ENCODE measurements around the gene CCDC69.

Gene CCDC69

GRCh38 chr5:151214614-151215545 lies 9.0 kb downstream of the CCDC69 start:
- Histone ChIP-seq H4K8ac (ENCODE audit: low read length) (peak overlapping the region; percentile 88), H3K4me1 (ENCODE audit: control insufficient read depth, insufficient read depth, low read depth, low read length) (peaks cover 6% of the 10 kb centered on the region), H3K4ac (ENCODE audit: low read depth in 1 of 2, low read length in 2 of 2) (peak overlapping the region; percentile 35 to 89), H2BK12ac (ENCODE audit: low read length in 2 of 2) (peak overlapping the region; percentile 43 to 96), H2AFZ (ENCODE audit: low read depth, low read length) (peak overlapping the region; percentile 6), H3K36me3 (ENCODE audit: control insufficient read depth in 1 of 2, insufficient read depth in 2 of 2, low read depth in 1 of 2, low read length in 2 of 2) (no peaks in the 10 kb centered on the region), H3K9ac (ENCODE audit: low read length) (no peak overlapping the region), H3K4me3 (ENCODE audit: insufficient read depth in 1 of 2, low read depth in 1 of 2, low read length in 2 of 2) (no peak overlapping the region), H3K18ac (ENCODE audit: low read depth in 1 of 2, low read length in 2 of 2) (peak overlapping the region; percentile 91 to 94), H2BK120ac (ENCODE audit: low read depth, low read length) (peak overlapping the region; percentile 19), H3K14ac (ENCODE audit: low read length in 2 of 2) (peak overlapping the region in 1 of 2 experiments; percentile 32), H2BK5ac (ENCODE audit: low read depth, low read length, poor library complexity, severe bottlenecking) (no peak overlapping the region), H3K23ac (ENCODE audit: low read length in 2 of 2) (no peak overlapping the region), H3K79me1 (replicated peaks; ENCODE audit: low read length, poor library complexity, severe bottlenecking) (no peaks in the 10 kb centered on the region), H2BK15ac (ENCODE audit: low read depth, poor library complexity, severe bottlenecking) (peak overlapping the region; percentile 26), H3K27me3 (ENCODE audit: control insufficient read depth in 1 of 2, insufficient read depth in 1 of 2, low read length in 2 of 2) (no peaks in the 10 kb centered on the region), H4K91ac (ENCODE audit: low read length) (peak overlapping the region; percentile 86), H3K9me3 (ENCODE audit: control insufficient read depth, low read length) (no peaks in the 10 kb centered on the region), H3K27ac (ENCODE audit: low read length, poor library complexity, severe bottlenecking) (no peak overlapping the region), H3K4me2 (ENCODE audit: low read length, poor library complexity, severe bottlenecking) (no peak overlapping the region), H2AK5ac (ENCODE audit: low read length, severe bottlenecking) (no peak overlapping the region)
- 82% methylated on average over 10 of the region's 10 CpGs for WGBS
- no peak for DNase-seq

GRCh38 chr5:151213803-151214613 lies 9.9 kb downstream of the CCDC69 start:
- Histone ChIP-seq H3K4me2 (ENCODE audit: low read length, poor library complexity, severe bottlenecking) (no peak overlapping the region), H2BK12ac (ENCODE audit: low read length in 2 of 2) (peak overlapping the region; percentile 43 to 96)

GRCh38 chr5:151212406-151212798 lies 11.5 kb downstream of the CCDC69 start:
- no peak for DNase-seq
- no peak overlapping the region for H3K4me2 ChIP-seq (ENCODE audit: low read length, poor library complexity, severe bottlenecking)
- H3K9ac ChIP-seq (ENCODE audit: low read length) = no peak overlapping the region
- H2BK120ac ChIP-seq (ENCODE audit: low read depth, low read length) = no peak overlapping the region
- no peak overlapping the region for H3K14ac ChIP-seq (ENCODE audit: low read length in 2 of 2)
- no peak overlapping the region for H2BK5ac ChIP-seq (ENCODE audit: low read depth, low read length, poor library complexity, severe bottlenecking)
- H3K9me3 ChIP-seq (ENCODE audit: control insufficient read depth, low read length) = no peaks in the 10 kb centered on the region
- no peak overlapping the region for H3K4ac ChIP-seq (ENCODE audit: low read depth in 1 of 2, low read length in 2 of 2)
- H4K8ac ChIP-seq (ENCODE audit: low read length) = no peak overlapping the region
- no peak overlapping the region for H4K91ac ChIP-seq (ENCODE audit: low read length)
- no peak overlapping the region for H2AK5ac ChIP-seq (ENCODE audit: low read length, severe bottlenecking)
- H3K18ac ChIP-seq (ENCODE audit: low read depth in 1 of 2, low read length in 2 of 2) = no peak overlapping the region
- peak overlapping the region in 1 of 2 experiments; percentile 11 for H2BK12ac ChIP-seq (ENCODE audit: low read length in 2 of 2)
- H3K27me3 ChIP-seq (ENCODE audit: control insufficient read depth in 1 of 2, insufficient read depth in 1 of 2, low read length in 2 of 2) = no peaks in the 10 kb centered on the region
- H2AFZ ChIP-seq (ENCODE audit: low read depth, low read length) = no peak overlapping the region
- H2BK15ac ChIP-seq (ENCODE audit: low read depth, poor library complexity, severe bottlenecking) = no peak overlapping the region
- no peak overlapping the region for H3K4me3 ChIP-seq (ENCODE audit: insufficient read depth in 1 of 2, low read depth in 1 of 2, low read length in 2 of 2)
- no peak overlapping the region for H3K27ac ChIP-seq (ENCODE audit: low read length, poor library complexity, severe bottlenecking)
- no peak overlapping the region for H3K23ac ChIP-seq (ENCODE audit: low read length in 2 of 2)
- no peaks in the 10 kb centered on the region for H3K79me1 ChIP-seq (replicated peaks; ENCODE audit: low read length, poor library complexity, severe bottlenecking)
- H3K36me3 ChIP-seq (ENCODE audit: control insufficient read depth in 1 of 2, insufficient read depth in 2 of 2, low read depth in 1 of 2, low read length in 2 of 2) = no peaks in the 10 kb centered on the region
- peaks cover 6% of the 10 kb centered on the region for H3K4me1 ChIP-seq (ENCODE audit: control insufficient read depth, insufficient read depth, low read depth, low read length)
- WGBS = 91% methylated on average over 3 of the region's 3 CpGs

More at GRCh38 chr5:151213803-151214613, 9.9 kb downstream of the CCDC69 start:
- Histone ChIP-seq H3K9me3 (ENCODE audit: control insufficient read depth, low read length) (no peaks in the 10 kb centered on the region), H2BK15ac (ENCODE audit: low read depth, poor library complexity, severe bottlenecking) (no peak overlapping the region), H2BK120ac (ENCODE audit: low read depth, low read length) (peak overlapping the region; percentile 29), H3K18ac (ENCODE audit: low read depth in 1 of 2, low read length in 2 of 2) (peak overlapping the region; percentile 91 to 94), H2AFZ (ENCODE audit: low read depth, low read length) (peak overlapping the region; percentile 72), H4K91ac (ENCODE audit: low read length) (peak overlapping the region; percentile 86), H3K23ac (ENCODE audit: low read length in 2 of 2) (no peak overlapping the region), H3K9ac (ENCODE audit: low read length) (peak overlapping the region; percentile 38), H3K36me3 (ENCODE audit: control insufficient read depth in 1 of 2, insufficient read depth in 2 of 2, low read depth in 1 of 2, low read length in 2 of 2) (no peaks in the 10 kb centered on the region), H4K8ac (ENCODE audit: low read length) (peak overlapping the region; percentile 88), H2BK5ac (ENCODE audit: low read depth, low read length, poor library complexity, severe bottlenecking) (no peak overlapping the region), H3K4me1 (ENCODE audit: control insufficient read depth, insufficient read depth, low read depth, low read length) (peaks cover 6% of the 10 kb centered on the region), H3K79me1 (replicated peaks; ENCODE audit: low read length, poor library complexity, severe bottlenecking) (no peaks in the 10 kb centered on the region), H2AK5ac (ENCODE audit: low read length, severe bottlenecking) (no peak overlapping the region), H3K14ac (ENCODE audit: low read length in 2 of 2) (no peak overlapping the region), H3K27ac (ENCODE audit: low read length, poor library complexity, severe bottlenecking) (no peak overlapping the region), H3K4me3 (ENCODE audit: insufficient read depth in 1 of 2, low read depth in 1 of 2, low read length in 2 of 2) (peak overlapping the region in 1 of 2 experiments; percentile 20), H3K27me3 (ENCODE audit: control insufficient read depth in 1 of 2, insufficient read depth in 1 of 2, low read length in 2 of 2) (no peaks in the 10 kb centered on the region), H3K4ac (ENCODE audit: low read depth in 1 of 2, low read length in 2 of 2) (peak overlapping the region; percentile 35 to 89)
- 24% methylated on average over 5 of the region's 9 CpGs for WGBS
- DNase-seq = peak; percentile 67

- DNase-seq = no peak
- Histone ChIP-seq H3K9ac (ENCODE audit: low read length) (peak overlapping the region; percentile 46), H3K9me3 (ENCODE audit: control insufficient read depth, low read length) (no peaks in the 10 kb centered on the region), H2BK15ac (ENCODE audit: low read depth, poor library complexity, severe bottlenecking) (no peak overlapping the region), H4K8ac (ENCODE audit: low read length) (no peak overlapping the region), H3K4ac (ENCODE audit: low read depth in 1 of 2, low read length in 2 of 2) (no peak overlapping the region), H3K4me3 (ENCODE audit: insufficient read depth in 1 of 2, low read depth in 1 of 2, low read length in 2 of 2) (no peak overlapping the region), H3K4me2 (ENCODE audit: low read length, poor library complexity, severe bottlenecking) (no peak overlapping the region), H2BK12ac (ENCODE audit: low read length in 2 of 2) (no peak overlapping the region), H3K36me3 (ENCODE audit: control insufficient read depth in 1 of 2, insufficient read depth in 2 of 2, low read depth in 1 of 2, low read length in 2 of 2) (no peaks in the 10 kb centered on the region), H3K14ac (ENCODE audit: low read length in 2 of 2) (no peak overlapping the region), H2BK5ac (ENCODE audit: low read depth, low read length, poor library complexity, severe bottlenecking) (no peak overlapping the region), H3K27ac (ENCODE audit: low read length, poor library complexity, severe bottlenecking) (no peak overlapping the region), H3K4me1 (ENCODE audit: control insufficient read depth, insufficient read depth, low read depth, low read length) (peaks cover 1% of the 10 kb centered on the region), H3K23ac (ENCODE audit: low read length in 2 of 2) (no peak overlapping the region), H2AK5ac (ENCODE audit: low read length, severe bottlenecking) (no peak overlapping the region), H3K27me3 (ENCODE audit: control insufficient read depth in 1 of 2, insufficient read depth in 1 of 2, low read length in 2 of 2) (peaks cover 0 to 6% of the 10 kb centered on the region in 2 experiments), H4K91ac (ENCODE audit: low read length) (peak overlapping the region; percentile 82), H3K79me1 (replicated peaks; ENCODE audit: low read length, poor library complexity, severe bottlenecking) (no peaks in the 10 kb centered on the region), H2BK120ac (ENCODE audit: low read depth, low read length) (no peak overlapping the region), H2AFZ (ENCODE audit: low read depth, low read length) (no peak overlapping the region), H3K18ac (ENCODE audit: low read depth in 1 of 2, low read length in 2 of 2) (peak overlapping the region in 1 of 2 experiments; percentile 29)
- 25% methylated on average over 4 of the region's 5 CpGs for WGBS
Measured at GRCh38 chr5:151208481-151208914, 15.4 kb downstream of the CCDC69 start.
